ENCODE data around the gene NPLOC4.

- no peak for TF ChIP-seq MAX (IDR thresholded peaks at IDR 0.05)
- peak; percentile 52 to 61 for TF ChIP-seq EGR1 (IDR thresholded peaks at IDR 0.05; ENCODE audit: low read depth in 2 of 2)
Measured at GRCh38 chr17:81552244-81553017, 84.5 kb downstream of the NPLOC4 start, which contains the start of gene FAAP100.
